SK-N-SH treated with all-trans-retinoic acid at 6 μM for 48 hours (cell line): Measurements from ENCODE around the gene COL8A2.

ENCODE experiments used
- BACH2 ChIP-seq: fragments of 250-450 bp; sonication (Bioruptor Pico); IDR thresholded peaks from 2 replicates; pipeline ENCODE4 v1.9.0; 2021; ENCODE audit warnings: mild to moderate bottlenecking, borderline replicate concordance
- OSR1 ChIP-seq: fragments of 250-450 bp; sonication (Bioruptor Pico); IDR thresholded peaks from 2 replicates; pipeline ENCODE4 v1.8.0; 2022; ENCODE audit warnings: moderate library complexity, mild to moderate bottlenecking, inconsistent platforms

GRCh38 chr1:36124404-36125128, 456 bp downstream of the COL8A2 start:
- no peak for TF ChIP-seq BACH2
- TF ChIP-seq OSR1 (CRISPR knock-in tag), result no peak
